Measurements from ENCODE around the gene CYP46A1. TPM values are rescaled to one million over a fixed set of nuclear protein-coding genes. Genes with fewer than 3 reads are reported as not detected.
A peak's percentile ranks its signal among the peaks of the same experiment; 100 is the strongest.

Gene CYP46A1
- total RNA-seq, 1 donor from 2014 or later, result 1.1 TPM

DNA sequence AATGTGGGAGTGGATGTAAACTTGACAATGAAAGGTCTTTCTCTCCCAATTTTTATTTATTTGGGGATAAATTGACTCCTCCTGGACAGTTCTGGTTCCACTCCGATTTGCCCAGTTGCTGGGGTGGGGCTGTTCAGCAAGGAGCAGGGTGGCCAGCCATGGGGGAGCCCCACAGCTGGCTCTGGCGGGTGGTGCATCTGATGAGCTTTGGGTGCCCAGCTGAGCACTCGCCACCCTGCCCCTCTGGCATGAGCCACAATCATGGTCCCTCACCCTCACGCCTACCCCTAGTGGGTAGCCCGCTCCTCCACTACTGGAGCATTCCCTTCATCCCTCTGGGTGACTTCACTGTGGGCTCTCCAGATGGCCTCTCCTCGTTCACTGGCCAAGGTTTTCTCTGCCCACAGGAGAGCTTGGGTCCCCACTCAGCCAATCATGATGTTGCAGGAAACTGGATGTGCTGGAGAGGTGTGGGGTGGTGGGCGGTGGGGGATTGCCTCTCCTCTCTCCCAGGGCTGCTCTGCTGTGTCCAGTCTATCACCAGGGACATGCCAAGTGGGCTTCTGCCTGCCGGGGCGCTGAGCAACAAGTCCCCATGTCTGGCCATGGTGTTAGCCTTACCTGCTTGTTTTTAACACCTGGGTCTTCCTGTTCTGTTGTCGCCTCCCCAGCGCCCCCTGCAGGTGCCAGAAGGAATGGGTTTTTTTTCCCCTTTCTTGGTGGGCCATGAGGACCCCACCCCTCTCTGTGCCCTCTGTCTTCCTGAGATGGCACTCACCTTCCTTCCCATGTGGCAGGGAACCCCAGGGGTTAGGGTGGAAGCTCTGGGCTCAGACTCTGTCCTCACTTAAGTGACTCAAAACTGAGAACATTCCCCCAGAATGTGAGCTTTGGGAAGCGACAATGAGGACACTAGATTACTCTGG lies 3.4 kb downstream of the CYP46A1 start:
- H4K20me1 ChIP-seq (ENCODE audit: low read depth), result no peaks in the 10 kb centered on the region
- peaks cover 4% of the 10 kb centered on the region for H3K4me1 ChIP-seq
- H3K79me2 ChIP-seq (ENCODE audit: low read depth), result no peaks in the 10 kb centered on the region
- no peak overlapping the region for H3K4me3 ChIP-seq
- peaks cover 16% of the 10 kb centered on the region for H3F3A ChIP-seq (ENCODE audit: low read depth)
- H3K27ac Mint-ChIP-seq, result no peak overlapping the region
- H3K4me1 Mint-ChIP-seq, result peaks cover 27% of the 10 kb centered on the region
- no peak overlapping the region for H3K4me3 Mint-ChIP-seq
- H3K9ac ChIP-seq, result no peak overlapping the region
- DNase-seq (ENCODE audit: low spot score), result peak; percentile 52
- no peaks in the 10 kb centered on the region for H3K9me3 ChIP-seq (ENCODE audit: low read depth)
- no peaks in the 10 kb centered on the region for H3K36me3 Mint-ChIP-seq
- H3K27ac ChIP-seq, result no peak overlapping the region
- H3K27me3 ChIP-seq, result no peaks in the 10 kb centered on the region
- no peak for TF ChIP-seq EZH2 (IDR thresholded peaks at IDR 0.05)
- TF ChIP-seq, protein P1, sequence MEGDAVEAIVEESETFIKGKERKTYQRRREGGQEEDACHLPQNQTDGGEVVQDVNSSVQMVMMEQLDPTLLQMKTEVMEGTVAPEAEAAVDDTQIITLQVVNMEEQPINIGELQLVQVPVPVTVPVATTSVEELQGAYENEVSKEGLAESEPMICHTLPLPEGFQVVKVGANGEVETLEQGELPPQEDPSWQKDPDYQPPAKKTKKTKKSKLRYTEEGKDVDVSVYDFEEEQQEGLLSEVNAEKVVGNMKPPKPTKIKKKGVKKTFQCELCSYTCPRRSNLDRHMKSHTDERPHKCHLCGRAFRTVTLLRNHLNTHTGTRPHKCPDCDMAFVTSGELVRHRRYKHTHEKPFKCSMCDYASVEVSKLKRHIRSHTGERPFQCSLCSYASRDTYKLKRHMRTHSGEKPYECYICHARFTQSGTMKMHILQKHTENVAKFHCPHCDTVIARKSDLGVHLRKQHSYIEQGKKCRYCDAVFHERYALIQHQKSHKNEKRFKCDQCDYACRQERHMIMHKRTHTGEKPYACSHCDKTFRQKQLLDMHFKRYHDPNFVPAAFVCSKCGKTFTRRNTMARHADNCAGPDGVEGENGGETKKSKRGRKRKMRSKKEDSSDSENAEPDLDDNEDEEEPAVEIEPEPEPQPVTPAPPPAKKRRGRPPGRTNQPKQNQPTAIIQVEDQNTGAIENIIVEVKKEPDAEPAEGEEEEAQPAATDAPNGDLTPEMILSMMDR (IDR thresholded peaks at IDR 0.05), result peak; percentile 90
- TF ChIP-seq EZH2phosphoT487 (IDR thresholded peaks at IDR 0.05), result no peak
- H2AFZ ChIP-seq (replicated peaks), result no peak overlapping the region
- H3K9me3 Mint-ChIP-seq, result no peaks in the 10 kb centered on the region
- peaks cover 8% of the 10 kb centered on the region for H3K27me3 Mint-ChIP-seq (ENCODE audit: insufficient read depth, low read depth)
- no peak overlapping the region for H3K4me2 ChIP-seq
- H3K36me3 ChIP-seq, result no peaks in the 10 kb centered on the region

DNA sequence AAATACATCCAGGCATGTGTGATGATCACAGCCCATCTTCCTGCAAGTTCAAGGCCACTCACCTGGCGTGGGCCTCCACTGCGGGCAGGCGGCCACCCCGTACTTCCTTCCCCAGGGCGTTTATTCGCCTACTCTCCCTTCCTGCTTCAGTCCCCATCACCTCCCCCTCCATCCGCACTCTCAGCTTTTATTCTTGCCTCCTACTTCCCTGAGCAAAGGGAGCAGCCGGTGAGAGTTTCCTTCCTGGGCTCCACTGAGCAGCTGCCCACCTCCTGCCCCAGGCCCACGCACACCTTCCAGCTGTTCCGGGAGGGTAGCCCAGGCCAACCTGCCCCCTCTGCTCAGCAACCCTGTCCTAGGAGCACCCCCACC lies 4.1 kb downstream of the CYP46A1 start:
- Histone ChIP-seq H3K4me2 (no peak overlapping the region), H3F3A (ENCODE audit: low read depth) (peaks cover 16% of the 10 kb centered on the region), H2AFZ (replicated peaks) (no peak overlapping the region), H3K36me3 (no peaks in the 10 kb centered on the region), H4K20me1 (ENCODE audit: low read depth) (no peaks in the 10 kb centered on the region), H3K4me1 (peaks cover 4% of the 10 kb centered on the region), H3K27ac (no peak overlapping the region), H3K27me3 (no peaks in the 10 kb centered on the region), H3K9ac (no peak overlapping the region), H3K4me3 (no peak overlapping the region), H3K79me2 (ENCODE audit: low read depth) (no peaks in the 10 kb centered on the region), H3K9me3 (ENCODE audit: low read depth) (no peaks in the 10 kb centered on the region)
- no peaks in the 10 kb centered on the region for H3K9me3 Mint-ChIP-seq
- no peak for TF ChIP-seq EZH2 (IDR thresholded peaks at IDR 0.05)
- TF ChIP-seq, protein P1 (IDR thresholded peaks at IDR 0.05), result no peak
- TF ChIP-seq EZH2phosphoT487 (IDR thresholded peaks at IDR 0.05), result no peak
- H3K27ac Mint-ChIP-seq, result no peak overlapping the region
- H3K4me3 Mint-ChIP-seq, result no peak overlapping the region
- H3K4me1 Mint-ChIP-seq, result peaks cover 23% of the 10 kb centered on the region
- H3K27me3 Mint-ChIP-seq (ENCODE audit: insufficient read depth, low read depth), result peaks cover 8% of the 10 kb centered on the region
- DNase-seq (ENCODE audit: low spot score), result no peak
- H3K36me3 Mint-ChIP-seq, result no peaks in the 10 kb centered on the region

DNA sequence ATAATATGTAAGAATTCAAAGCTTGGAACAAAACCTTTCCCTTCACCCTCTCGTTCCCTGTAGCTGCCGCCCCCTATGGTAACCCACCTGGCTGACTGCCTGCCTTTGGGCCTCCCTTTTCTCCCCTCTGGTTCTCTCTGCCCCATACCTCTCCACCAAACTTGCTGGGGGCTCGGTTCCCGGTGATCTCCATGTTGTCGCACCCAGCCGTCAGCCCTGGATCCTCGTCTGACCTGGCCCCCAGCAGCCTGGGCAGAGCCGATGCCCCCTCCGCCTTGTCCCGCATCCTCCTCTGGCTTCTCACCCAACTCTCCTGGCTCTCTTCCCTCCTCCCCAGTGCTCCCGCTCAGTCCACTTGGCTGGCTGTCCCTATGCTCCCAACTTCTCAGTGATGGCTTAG lies 4.5 kb downstream of the CYP46A1 start:
- Histone ChIP-seq H3K9me3 (ENCODE audit: low read depth) (no peaks in the 10 kb centered on the region), H3K79me2 (ENCODE audit: low read depth) (no peaks in the 10 kb centered on the region), H4K20me1 (ENCODE audit: low read depth) (no peaks in the 10 kb centered on the region), H3K36me3 (no peaks in the 10 kb centered on the region), H3K4me3 (no peak overlapping the region), H3K9ac (no peak overlapping the region), H3K27ac (no peak overlapping the region), H2AFZ (replicated peaks) (no peak overlapping the region), H3K27me3 (no peaks in the 10 kb centered on the region), H3K4me2 (no peak overlapping the region), H3F3A (ENCODE audit: low read depth) (peaks cover 16% of the 10 kb centered on the region), H3K4me1 (peaks cover 4% of the 10 kb centered on the region)
- no peaks in the 10 kb centered on the region for H3K9me3 Mint-ChIP-seq
- peaks cover 8% of the 10 kb centered on the region for H3K27me3 Mint-ChIP-seq (ENCODE audit: insufficient read depth, low read depth)
- DNase-seq (ENCODE audit: low spot score), result no peak
- H3K27ac Mint-ChIP-seq, result no peak overlapping the region
- peaks cover 23% of the 10 kb centered on the region for H3K4me1 Mint-ChIP-seq
- no peaks in the 10 kb centered on the region for H3K36me3 Mint-ChIP-seq
- H3K4me3 Mint-ChIP-seq, result no peak overlapping the region
- no peak for TF ChIP-seq EZH2 (IDR thresholded peaks at IDR 0.05)
- TF ChIP-seq, protein P1 (IDR thresholded peaks at IDR 0.05), result no peak
- no peak for TF ChIP-seq EZH2phosphoT487 (IDR thresholded peaks at IDR 0.05)

All from neural progenitor cell (in vitro differentiated cells).